K562 (cell line): ENCODE data around the gene TRAPPC5.

Source experiments
- EZH2 ChIP-seq: IDR thresholded peaks from 2 replicates; pipeline ENCODE4 v1.6.1; 2012; ENCODE audit warnings: low read depth, mild to moderate bottlenecking, inconsistent platforms, low read length, borderline replicate concordance
- ZNF347 ChIP-seq: fragments of 450-650 bp; formaldehyde crosslinking; IDR thresholded peaks from 2 replicates; pipeline ENCODE4 v1.4.0; 2020; ENCODE audit warnings: low read depth, mild to moderate bottlenecking, moderate library complexity

DNA sequence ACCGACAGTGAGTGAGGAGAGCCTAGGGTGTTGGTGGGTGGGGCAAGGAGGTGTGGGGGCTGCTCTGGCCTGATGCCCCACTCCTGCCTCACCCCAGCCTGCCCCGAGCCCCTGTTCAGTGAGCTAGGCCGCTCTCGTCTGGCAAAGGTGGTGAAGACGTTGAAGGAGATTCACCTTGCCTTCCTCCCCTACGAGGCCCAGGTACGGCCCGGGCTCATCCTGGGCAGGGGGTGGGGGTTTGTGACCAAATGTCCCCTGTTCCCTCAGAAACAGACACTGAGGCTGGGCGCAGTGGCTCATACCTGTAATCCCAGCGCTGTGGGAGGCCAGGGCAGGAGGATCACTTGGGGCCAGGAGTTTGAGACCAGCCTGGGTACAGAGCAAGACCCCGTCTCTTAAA is 39.8 kb upstream of the TRAPPC5 start:
- TF ChIP-seq EZH2 (no peak), ZNF347 (CRISPR knock-in tag) (no peak)
